ENCODE measurements around the gene PRPSAP1. TPM values are rescaled to one million over a fixed set of nuclear protein-coding genes. Genes with fewer than 3 reads are reported as not detected.

PRPSAP1 gene
- total RNA-seq, 1 experiment from 2014 or later: 38.4 TPM

DNA sequence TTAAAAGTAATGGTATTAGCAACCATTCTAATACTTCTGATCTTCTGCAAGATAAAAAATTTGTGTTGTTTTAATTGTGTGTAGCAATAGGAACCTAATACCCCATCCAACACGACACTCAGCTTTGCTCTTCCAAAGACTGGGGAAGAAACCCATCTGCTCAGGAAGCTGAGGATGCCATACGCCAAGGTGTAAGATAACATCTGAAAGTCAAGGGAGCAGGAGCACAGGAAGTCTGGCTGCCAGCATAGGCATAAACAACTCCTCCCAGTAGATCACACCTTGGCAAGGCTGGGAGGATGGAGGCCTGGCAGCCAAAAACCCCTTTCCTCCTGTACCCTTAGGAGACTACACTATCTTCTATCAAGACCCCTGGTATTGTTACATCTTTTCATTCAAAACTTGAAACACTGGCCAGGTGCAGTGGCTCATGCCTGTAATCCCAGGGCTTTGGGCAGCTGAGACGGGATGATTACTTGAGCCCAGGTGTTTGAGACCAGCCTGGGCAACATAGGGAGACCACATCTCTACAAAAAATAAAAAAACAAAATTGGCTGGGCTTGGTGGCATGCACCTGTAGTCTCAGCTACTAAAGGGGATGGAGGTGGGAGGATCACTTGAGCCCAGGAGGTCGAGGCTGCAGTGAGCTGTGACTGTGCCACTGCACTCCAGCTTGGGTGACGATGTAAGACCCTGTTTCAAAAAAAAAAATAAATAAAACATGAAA, 25.0 kb upstream of the PRPSAP1 start:
- Histone ChIP-seq H4K20me1 (ENCODE audit: control insufficient read depth, insufficient read depth, insufficient read length) (no peaks in the 10 kb centered on the region), H3K27ac (ENCODE audit: insufficient read length, low read depth, low read length) (no peak overlapping the region), H3K79me1 (ENCODE audit: insufficient read depth, low read depth, low read length, poor library complexity, severe bottlenecking) (no peaks in the 10 kb centered on the region), H2AK5ac (ENCODE audit: insufficient read length, low read length) (no peak overlapping the region), H3K18ac (ENCODE audit: insufficient read length, low read depth, low read length) (no peak overlapping the region), H2BK20ac (ENCODE audit: low read depth, low read length, poor library complexity, severe bottlenecking) (no peak overlapping the region), H3K4me2 (ENCODE audit: insufficient read depth, insufficient read length, low read length) (no peak overlapping the region), H4K91ac (ENCODE audit: insufficient read length, low read depth, low read length) (no peak overlapping the region), H3K4ac (ENCODE audit: low read depth, low read length) (no peak overlapping the region), H3T11ph (ENCODE audit: low read length) (no peak overlapping the region), H2BK5ac (ENCODE audit: insufficient read length, low read length) (no peak overlapping the region), H2BK120ac (ENCODE audit: low read depth, low read length, poor library complexity, severe bottlenecking) (no peak overlapping the region), H3K27me3 (ENCODE audit: insufficient read depth, low read length) (peaks cover 3% of the 10 kb centered on the region; the same call in 1 of the 2 replicates), H3K9ac (ENCODE audit: extremely low read depth, insufficient read length, low read length) (no peak overlapping the region), H3K4me1 (ENCODE audit: insufficient read depth, low read length) (0 out of 2 replicates have a peak, but pooled peaks cover 2% of the 10 kb centered on the region), H3K79me2 (ENCODE audit: insufficient read depth, low read length) (no peaks in the 10 kb centered on the region), H2BK12ac (ENCODE audit: insufficient read length, low read depth, low read length) (no peak overlapping the region), H3K23ac (ENCODE audit: insufficient read length, low read depth, low read length) (no peak overlapping the region), H3K56ac (ENCODE audit: insufficient read length, low read depth, low read length) (no peak overlapping the region), H3K9me3 (ENCODE audit: control insufficient read depth, low read depth, low read length) (no peaks in the 10 kb centered on the region), H3K14ac (ENCODE audit: insufficient read depth, low read length) (no peak overlapping the region), H3K23me2 (ENCODE audit: insufficient read length, low read depth, low read length, poor library complexity, severe bottlenecking) (peaks cover 11% of the 10 kb centered on the region), H4K5ac (ENCODE audit: insufficient read length, low read depth, low read length) (no peak overlapping the region), H2BK15ac (ENCODE audit: low read depth, low read length) (no peak overlapping the region), H4K8ac (replicated peaks; ENCODE audit: insufficient read length, low read depth, low read length) (no peak overlapping the region), H2AFZ (ENCODE audit: low read length) (no peak overlapping the region)
- Mint-ChIP-seq H3K9me3 (no peaks in the 10 kb centered on the region; a peak in 2 of 5 replicates), H3K27me3 (ENCODE audit: low read depth) (peaks cover 42% of the 10 kb centered on the region), H3K27ac (no peak overlapping the region), H3K36me3 (ENCODE audit: insufficient read depth in 1 of 3, low read depth in 3 of 3) (no peaks in the 10 kb centered on the region; a peak in 1 of 7 replicates), H3K4me1 (peaks cover 12 to 20% of the 10 kb centered on the region in 2 experiments), H3K4me3 (no peak overlapping the region)
- TF ChIP-seq, protein P1, sequence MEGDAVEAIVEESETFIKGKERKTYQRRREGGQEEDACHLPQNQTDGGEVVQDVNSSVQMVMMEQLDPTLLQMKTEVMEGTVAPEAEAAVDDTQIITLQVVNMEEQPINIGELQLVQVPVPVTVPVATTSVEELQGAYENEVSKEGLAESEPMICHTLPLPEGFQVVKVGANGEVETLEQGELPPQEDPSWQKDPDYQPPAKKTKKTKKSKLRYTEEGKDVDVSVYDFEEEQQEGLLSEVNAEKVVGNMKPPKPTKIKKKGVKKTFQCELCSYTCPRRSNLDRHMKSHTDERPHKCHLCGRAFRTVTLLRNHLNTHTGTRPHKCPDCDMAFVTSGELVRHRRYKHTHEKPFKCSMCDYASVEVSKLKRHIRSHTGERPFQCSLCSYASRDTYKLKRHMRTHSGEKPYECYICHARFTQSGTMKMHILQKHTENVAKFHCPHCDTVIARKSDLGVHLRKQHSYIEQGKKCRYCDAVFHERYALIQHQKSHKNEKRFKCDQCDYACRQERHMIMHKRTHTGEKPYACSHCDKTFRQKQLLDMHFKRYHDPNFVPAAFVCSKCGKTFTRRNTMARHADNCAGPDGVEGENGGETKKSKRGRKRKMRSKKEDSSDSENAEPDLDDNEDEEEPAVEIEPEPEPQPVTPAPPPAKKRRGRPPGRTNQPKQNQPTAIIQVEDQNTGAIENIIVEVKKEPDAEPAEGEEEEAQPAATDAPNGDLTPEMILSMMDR (conservative IDR thresholded peaks at IDR 0.05): no peak
- no peak for DNase-seq
- WGBS (ENCODE audit: extremely low coverage, insufficient read length, low lambda C conversion rate): no CpG with 5 or more reads among the region's 5 CpGs

Measured in H9 (cell line).